Activated CD4-positive, alpha-beta T cell treated with anti-CD3 and anti-CD28 coated beads, Interleukin-2, amount 10 ng/mL, durations not matched to agents 24 days and 14 days (primary cell): ENCODE results near the gene TAS2R31. TPM values are rescaled to one million over a fixed set of nuclear protein-coding genes. Genes with fewer than 3 reads are reported as not detected.

Source experiments
- total RNA-seq: library from RNA; stranded (reverse); gene quantifications from 2 replicates; pipeline ENCODE4 v1.2.3, GENCODE V29; 2022

The TAS2R31 gene
- total RNA-seq, 1 donor from 2014 or later = 4.3 TPM

Other genes with a start within 250 kb of the TAS2R31 start
- gene TAS2R7, start 228.8 kb downstream of the TAS2R31 start, total RNA-seq = not detected in 2 replicates
- gene TAS2R8, start 224.1 kb downstream of the TAS2R31 start, total RNA-seq = not detected in 2 replicates
- gene TAS2R9, start 221.2 kb downstream of the TAS2R31 start, total RNA-seq = not detected in 2 replicates
- 0.26 TPM in 1 of 2 replicates, not detected in the other for gene TAS2R10, start 205.0 kb downstream of the TAS2R31 start, total RNA-seq
- 0.62 and 2.0 TPM in 2 replicates for gene PRR4, start 181.9 kb downstream of the TAS2R31 start, total RNA-seq
- gene PRH1, start 147.2 kb downstream of the TAS2R31 start, total RNA-seq = 18.2 and 22.4 TPM in 2 replicates
- 1.1 and 1.3 TPM in 2 replicates for gene TAS2R13, start 121.8 kb downstream of the TAS2R31 start, total RNA-seq
- gene PRH2, start 102.2 kb downstream of the TAS2R31 start, total RNA-seq = not detected in 2 replicates
- 2.7 and 3.5 TPM in 2 replicates for gene TAS2R14, start 92.1 kb downstream of the TAS2R31 start, total RNA-seq
- gene TAS2R50, start 44.5 kb downstream of the TAS2R31 start, total RNA-seq = 0.56 and 1.0 TPM in 2 replicates
- 2.0 and 2.1 TPM in 2 replicates for gene TAS2R20, start 33.1 kb downstream of the TAS2R31 start, total RNA-seq
- 2.9 and 3.9 TPM in 2 replicates for gene TAS2R19, start 8.8 kb downstream of the TAS2R31 start, total RNA-seq
- 1.3 and 2.2 TPM in 2 replicates for gene TAS2R46, start 30.9 kb upstream of the TAS2R31 start, total RNA-seq
- gene TAS2R43, start 60.9 kb upstream of the TAS2R31 start, total RNA-seq = 1.2 and 1.3 TPM in 2 replicates
- gene TAS2R30, start 103.2 kb upstream of the TAS2R31 start, total RNA-seq = 3.1 and 4.4 TPM in 2 replicates
- gene SMIM10L1, start 139.8 kb upstream of the TAS2R31 start, total RNA-seq = 9.5 and 10.1 TPM in 2 replicates
- not detected in 2 replicates for gene TAS2R42, start 155.5 kb upstream of the TAS2R31 start, total RNA-seq
- gene PRB3, start 238.3 kb upstream of the TAS2R31 start, total RNA-seq = not detected in 2 replicates